ENCODE results near the gene BICD2.
A peak's percentile ranks its signal among the peaks of the same experiment; 100 is the strongest.
"Not testable (repeated sequence)": the region's sequence is repeated elsewhere in the genome, so short reads cannot be mapped to it uniquely, and the experiment has no call there.

Gene BICD2

GRCh38 chr9:92764381-92764987, at the start of gene BICD2:
TSS of gene BICD2 (minus strand) at chr9:92764833. CDS start at chr9:92764744, 89 bp downstream.
- DNase-seq: no peak

- not testable (repeated sequence) for DNase-seq
These were observed 45.1 kb upstream of the BICD2 start for GRCh38 chr9:92809629-92810326.

GRCh38 chr9:92808726-92809451, 44.3 kb upstream of the BICD2 start:
- DNase-seq: peak; percentile 83

- DNase-seq: no peak
These were observed 43.4 kb upstream of the BICD2 start for GRCh38 chr9:92807757-92808725.

GRCh38 chr9:92807031-92807756, 42.6 kb upstream of the BICD2 start:
- no peak for DNase-seq

- no peak for DNase-seq
These were observed 40.1 kb upstream of the BICD2 start for GRCh38 chr9:92804727-92805126.

- DNase-seq: no peak
These were observed 33.7 kb upstream of the BICD2 start for GRCh38 chr9:92798358-92798757.

- not testable (repeated sequence) for DNase-seq
These were observed 31.7 kb upstream of the BICD2 start for GRCh38 chr9:92796337-92796804.

- DNase-seq: no peak
These were observed 31.1 kb upstream of the BICD2 start for GRCh38 chr9:92795598-92796336.

- no peak for DNase-seq
These were observed 30.4 kb upstream of the BICD2 start for GRCh38 chr9:92795000-92795399.

GRCh38 chr9:92794426-92794825, 29.8 kb upstream of the BICD2 start:
- no peak for DNase-seq

GRCh38 chr9:92790542-92791527, 26.2 kb upstream of the BICD2 start:
- DNase-seq: peak; percentile 83

- no peak for DNase-seq
These were observed 21.7 kb upstream of the BICD2 start for GRCh38 chr9:92786298-92786697.

- no peak for DNase-seq
These were observed 17.3 kb upstream of the BICD2 start for GRCh38 chr9:92781899-92782298.

GRCh38 chr9:92780206-92780605, 15.6 kb upstream of the BICD2 start:
- DNase-seq: no peak

GRCh38 chr9:92775466-92775865, 10.8 kb upstream of the BICD2 start:
- no peak for DNase-seq

GRCh38 chr9:92774274-92774673, 9.6 kb upstream of the BICD2 start:
- no peak for DNase-seq

GRCh38 chr9:92773810-92774209, 9.2 kb upstream of the BICD2 start:
- DNase-seq: no peak

GRCh38 chr9:92771309-92771708, 6.7 kb upstream of the BICD2 start:
- no peak for DNase-seq

All from right hindlimb (tissue), 1 donor.